Measurements from ENCODE around the gene AMY2A.
"Not testable (repeated sequence)": the region's sequence is repeated elsewhere in the genome, so short reads cannot be mapped to it uniquely, and the experiment has no call there.

AMY2A gene

GRCh38 chr1:103616994-103617477 lies at the start of gene AMY2A:
AMY2A (plus strand) TSS chr1:103617427; CDS start chr1:103617441, 14 bp downstream.
- DNase-seq (ENCODE audit: low spot score): not testable (repeated sequence)

- no peak for DNase-seq (ENCODE audit: low spot score)
Observed at GRCh38 chr1:103569493-103569892, 47.7 kb upstream of the AMY2A start.

DNA sequence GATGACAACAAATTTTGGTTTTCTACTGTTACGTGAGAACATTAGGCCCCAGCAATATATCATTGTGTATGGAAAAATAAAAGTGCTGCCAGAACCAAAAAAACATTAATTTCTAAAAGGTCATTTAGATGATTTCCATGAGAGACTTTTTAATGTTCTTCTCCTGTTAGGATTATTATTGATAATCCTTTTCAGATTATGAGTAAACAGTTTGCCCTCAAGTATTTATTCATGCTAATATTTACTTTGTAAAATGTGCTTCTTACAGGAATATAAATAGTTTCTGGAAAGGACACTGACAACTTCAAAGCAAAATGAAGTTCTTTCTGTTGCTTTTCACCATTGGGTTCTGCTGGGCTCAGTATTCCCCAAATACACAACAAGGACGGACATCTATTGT lies 45.9 kb upstream of the AMY2A start, which contains the start of gene AMY2B:
AMY2B (plus strand) TSS at position 301 of the 400 bp plus-strand sequence; CDS start at position 315, 14 bp downstream.
- not testable (repeated sequence) for DNase-seq (ENCODE audit: low spot score)

DNA sequence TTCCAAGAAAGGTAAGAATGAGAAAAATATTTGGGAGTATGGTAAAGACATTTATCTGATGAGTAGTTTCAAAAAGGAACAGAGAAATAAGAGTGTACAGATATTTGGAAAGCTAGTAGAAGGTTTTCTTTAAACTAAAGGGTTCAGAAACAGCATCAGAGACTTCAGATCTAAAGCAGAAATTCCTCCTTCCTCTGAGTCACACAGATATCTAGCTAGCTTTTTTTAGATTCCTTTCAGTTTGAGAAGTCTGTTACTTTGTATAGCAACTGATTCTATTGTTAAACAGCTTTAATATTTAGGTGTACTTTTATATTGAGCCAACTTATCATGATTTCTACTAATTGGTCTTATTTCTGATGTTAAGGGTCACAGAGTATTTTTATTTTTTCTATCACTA lies 41.2 kb upstream of the AMY2A start:
- DNase-seq (ENCODE audit: low spot score): no peak

GRCh38 chr1:103576784-103577183 lies 40.4 kb upstream of the AMY2A start:
- not testable (repeated sequence) for DNase-seq (ENCODE audit: low spot score)

GRCh38 chr1:103582464-103582863 lies 34.8 kb upstream of the AMY2A start:
- no peak for DNase-seq (ENCODE audit: low spot score)

- no peak for DNase-seq (ENCODE audit: low spot score)
Observed at GRCh38 chr1:103583887-103584286, 33.3 kb upstream of the AMY2A start.

DNA sequence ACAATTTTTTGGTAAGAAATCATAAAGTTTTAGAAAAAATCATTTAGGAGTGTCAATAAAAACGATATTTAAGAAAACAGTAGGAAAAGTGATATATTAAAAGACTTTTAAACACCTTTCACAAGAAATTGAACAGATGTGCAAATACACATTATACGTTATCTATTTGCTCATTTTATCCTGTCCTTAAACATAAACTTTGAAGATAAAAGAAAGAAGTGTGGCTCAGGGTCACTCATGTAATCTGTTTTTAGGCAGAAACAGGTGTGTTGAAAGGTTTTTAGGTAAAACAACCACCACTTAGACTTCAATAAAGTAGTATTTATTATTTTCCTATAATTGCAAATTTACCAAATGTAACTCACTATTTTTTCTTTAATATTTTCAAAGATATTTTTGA lies 32.7 kb upstream of the AMY2A start:
- DNase-seq (ENCODE audit: low spot score): no peak

- DNase-seq (ENCODE audit: low spot score): not testable (repeated sequence)
Observed at GRCh38 chr1:103602740-103603139, 14.5 kb upstream of the AMY2A start.

DNA sequence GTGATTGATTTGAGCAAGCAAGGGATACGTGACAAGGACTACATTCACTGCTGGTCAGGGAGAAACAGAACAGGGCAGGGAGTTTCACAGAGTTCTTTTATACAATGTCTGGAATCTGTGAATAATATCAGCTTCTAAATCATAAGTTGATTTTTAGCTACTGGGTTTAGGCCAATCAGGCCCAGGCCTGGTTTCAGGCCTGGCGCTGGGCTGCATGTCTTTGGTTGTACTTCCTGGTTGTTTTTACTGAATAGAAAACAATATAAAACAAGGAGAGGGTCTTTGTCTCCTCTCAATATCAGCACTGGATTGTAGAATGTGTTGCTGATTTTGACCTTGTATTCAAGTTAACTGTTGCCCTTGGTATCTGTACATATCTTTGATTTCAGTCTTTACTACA lies 865 bp upstream of the AMY2A start:
- no peak for DNase-seq (ENCODE audit: low spot score)

- DNase-seq (ENCODE audit: low spot score): not testable (repeated sequence)
Observed at GRCh38 chr1:103627436-103627835, 10.2 kb downstream of the AMY2A start.

DNA sequence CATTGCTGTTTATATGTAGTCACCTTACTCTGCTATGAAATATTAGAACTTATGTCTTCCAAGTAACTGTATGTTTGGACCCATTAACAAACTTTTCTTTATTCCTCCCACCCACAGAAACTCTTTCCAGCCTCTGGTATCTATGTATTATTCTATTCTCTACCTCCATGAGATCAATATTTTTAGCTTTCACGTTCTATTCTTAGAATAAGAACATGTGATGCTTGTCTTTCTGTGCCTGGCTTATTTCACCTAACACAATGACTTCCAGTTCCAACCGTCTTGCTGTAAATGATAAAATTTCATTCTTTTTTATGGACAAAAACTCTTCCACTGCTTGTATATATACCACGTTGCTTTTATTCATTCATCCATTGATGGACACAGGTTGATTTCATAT lies 24.0 kb downstream of the AMY2A start:
- DNase-seq (ENCODE audit: low spot score): not testable (repeated sequence)

- not testable (repeated sequence) for DNase-seq (ENCODE audit: low spot score)
Observed at GRCh38 chr1:103643908-103644307, 26.7 kb downstream of the AMY2A start.

DNA sequence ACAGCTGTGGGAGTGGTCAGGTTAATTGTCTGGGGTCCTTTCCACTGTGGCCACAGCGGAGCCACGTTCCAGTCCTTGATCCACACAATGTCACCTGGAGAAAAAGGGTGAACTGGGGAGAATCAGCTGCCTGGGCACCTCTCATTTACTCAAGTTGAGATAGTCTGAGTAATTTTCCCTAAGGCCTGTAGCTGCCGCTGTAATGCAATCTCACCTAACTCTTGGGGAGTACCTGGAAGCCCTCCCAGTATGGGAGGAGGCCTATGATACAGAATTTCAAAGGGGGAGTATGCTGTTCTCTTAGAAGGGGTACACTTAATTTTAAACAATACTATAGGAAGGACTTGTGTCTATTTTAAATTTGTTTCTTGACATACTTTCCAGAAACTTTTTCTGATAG lies 33.1 kb downstream of the AMY2A start:
- DNase-seq (ENCODE audit: low spot score): not testable (repeated sequence)

DNA sequence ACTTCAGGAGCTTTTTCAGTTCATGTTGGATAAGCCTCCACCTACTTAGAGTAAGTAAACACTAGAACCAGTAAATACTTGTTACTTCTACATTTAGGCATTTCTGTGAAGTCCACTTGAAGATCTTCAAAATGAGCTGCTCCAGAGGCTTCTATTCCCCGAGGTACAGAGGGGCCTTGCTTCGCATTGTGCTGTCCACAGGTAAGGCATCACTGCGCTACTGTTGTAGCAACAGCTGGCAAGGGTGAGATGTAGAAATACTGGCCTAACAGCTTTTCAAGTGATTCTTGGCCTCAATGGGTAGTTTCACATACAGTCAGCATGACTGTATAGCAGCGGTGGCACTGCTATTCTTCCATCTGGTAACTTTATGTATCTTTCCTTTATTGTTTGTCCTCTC lies 33.7 kb downstream of the AMY2A start:
- not testable (repeated sequence) for DNase-seq (ENCODE audit: low spot score)

DNA sequence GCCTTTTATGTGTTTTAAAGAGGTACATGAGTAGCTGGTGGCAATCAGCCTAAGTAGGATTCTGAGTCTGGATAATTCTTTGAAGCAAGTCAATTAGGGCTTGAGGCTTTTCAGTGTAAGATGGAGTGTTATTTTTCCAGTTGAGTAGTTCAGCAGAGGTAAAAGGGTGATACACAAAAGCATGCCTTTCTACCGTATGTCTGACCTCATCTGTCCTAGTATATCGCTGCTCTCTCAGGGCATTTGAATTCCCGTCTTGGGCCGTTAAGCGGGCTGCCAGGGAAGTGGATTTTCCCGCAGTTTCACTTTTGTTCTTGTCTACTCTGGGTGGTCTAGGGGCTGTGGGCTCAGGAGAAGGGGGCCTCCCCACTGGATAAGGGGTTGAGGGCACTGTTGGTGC lies 36.9 kb downstream of the AMY2A start:
- DNase-seq (ENCODE audit: low spot score): not testable (repeated sequence)

DNA sequence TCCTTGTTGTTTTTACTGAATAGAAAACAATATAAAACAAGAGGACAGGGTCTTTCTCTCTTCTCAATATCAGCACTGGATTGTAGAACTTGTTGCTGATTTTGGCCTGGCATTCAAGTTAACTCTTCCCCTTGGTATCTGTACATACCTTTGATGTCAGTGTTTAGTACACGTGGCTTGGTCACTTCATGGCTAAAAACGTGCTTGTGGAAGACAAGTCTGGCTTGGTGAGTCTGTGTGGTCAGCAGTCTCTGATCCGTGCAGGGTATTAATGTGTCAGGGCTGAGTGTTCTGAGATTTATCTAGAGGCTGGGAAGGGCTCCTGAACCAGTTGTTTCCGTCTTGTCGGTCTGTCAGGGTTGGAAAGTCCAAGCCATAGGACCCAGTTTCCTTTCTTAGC lies 38.2 kb downstream of the AMY2A start, which contains the start of gene AMY1A:
AMY1A (plus strand) TSS at position 301 of the 400 bp plus-strand sequence. CDS start 571 bp downstream, outside the sequence.
- DNase-seq (ENCODE audit: low spot score): not testable (repeated sequence)
